ENCODE results near the gene BTBD18.
A peak's percentile ranks its signal among the peaks of the same experiment; 100 is the strongest.
"Not testable (repeated sequence)": the region's sequence is repeated elsewhere in the genome, so short reads cannot be mapped to it uniquely, and the experiment has no call there.

Gene BTBD18

DNA sequence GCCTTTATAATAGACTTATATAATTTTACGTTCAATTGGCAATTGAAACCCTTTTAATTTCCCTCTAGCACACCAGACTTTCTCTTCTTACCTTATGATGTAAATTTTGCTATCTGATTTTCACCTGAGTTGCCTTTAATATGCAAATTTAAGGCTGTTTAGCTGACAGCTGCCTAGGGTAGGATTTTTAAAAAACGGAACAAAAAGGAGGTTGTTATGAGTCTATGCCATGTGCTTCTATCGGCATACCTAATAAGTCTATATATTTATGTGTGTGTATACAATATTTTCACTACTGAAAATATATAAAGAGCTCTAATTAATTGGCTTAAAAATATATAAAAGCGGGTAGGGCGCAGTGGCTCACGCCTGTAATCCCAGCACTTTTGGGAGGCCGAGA is 22.1 kb downstream of the BTBD18 start:
- DNase-seq, result no peak

DNA sequence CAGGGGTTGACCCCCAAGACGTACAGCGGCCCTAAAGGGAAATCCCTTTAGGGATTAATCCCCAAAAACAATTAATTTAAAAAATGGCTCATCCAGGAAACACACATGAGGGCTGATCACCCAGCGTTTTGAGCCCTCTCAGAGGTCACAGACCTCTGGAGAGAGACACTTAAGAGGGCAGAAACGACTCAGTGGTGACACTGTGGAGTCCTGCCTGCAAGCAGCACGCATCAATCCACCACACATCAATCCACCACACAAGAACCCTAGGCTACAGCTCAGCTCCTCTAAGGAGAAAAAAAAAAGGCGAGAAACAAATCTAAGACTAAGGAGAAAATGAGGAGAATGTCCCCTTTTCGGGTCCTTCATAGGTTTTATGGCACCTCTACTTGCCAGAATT is 22.8 kb downstream of the BTBD18 start:
- DNase-seq, result no peak

DNA sequence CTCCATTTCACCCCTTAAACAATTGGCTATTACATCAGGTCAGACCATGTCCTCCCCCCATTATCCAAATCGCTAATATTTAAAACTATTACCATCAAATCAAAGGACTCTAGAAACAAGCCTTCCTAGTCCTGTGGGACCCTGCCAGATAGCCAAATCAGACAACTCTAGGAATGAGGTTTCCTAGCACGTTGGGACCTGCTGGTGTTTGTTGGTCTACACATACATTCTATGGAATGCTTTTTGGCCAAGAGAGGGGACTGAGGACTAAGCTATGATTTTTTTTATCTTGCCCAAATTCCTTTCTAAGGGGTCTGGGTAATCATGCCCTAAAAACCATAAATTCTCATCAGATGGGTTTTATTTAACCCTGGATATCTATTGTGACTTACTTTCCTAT is 24.4 kb downstream of the BTBD18 start:
- DNase-seq, result no peak

DNA sequence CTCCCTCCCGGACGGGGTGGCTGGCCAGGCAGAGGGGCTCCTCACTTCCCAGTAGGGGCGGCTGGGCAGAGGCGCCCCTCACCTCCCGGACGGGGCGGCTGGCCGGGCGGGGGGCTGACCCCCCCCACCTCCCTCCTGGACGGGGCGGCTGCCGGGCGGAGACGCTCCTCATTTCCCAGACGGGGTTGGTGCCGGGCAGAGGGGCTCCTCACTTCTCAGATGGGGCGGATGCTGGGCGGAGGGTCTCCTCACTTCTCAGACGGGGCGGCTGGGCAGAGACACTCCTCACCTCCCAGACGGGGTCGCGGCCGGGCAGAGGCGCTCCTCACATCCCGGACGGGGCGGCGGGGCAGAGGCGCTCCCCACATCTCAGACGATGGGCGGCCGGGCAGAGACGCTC is 34.9 kb downstream of the BTBD18 start:
- DNase-seq, result not testable (repeated sequence)

DNA sequence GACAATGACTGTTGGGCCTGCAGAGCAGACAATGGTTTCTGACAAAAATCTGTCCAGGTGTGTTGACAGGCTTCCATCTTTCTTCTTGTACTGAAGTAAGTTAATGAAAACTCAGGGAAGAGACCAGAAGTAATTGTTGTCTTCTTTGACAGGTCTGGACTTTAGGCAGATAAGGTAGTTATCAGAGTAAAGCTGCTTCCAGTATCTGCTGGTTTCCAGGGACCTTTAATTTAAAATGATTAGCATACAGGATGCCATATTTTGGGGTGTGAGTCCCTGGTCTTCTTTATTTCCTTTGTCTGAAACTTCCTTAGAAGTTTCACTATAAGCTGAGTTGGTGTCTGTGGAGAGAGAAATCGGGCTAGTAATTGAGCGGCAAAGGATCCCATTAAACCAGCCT is 37.8 kb downstream of the BTBD18 start:
- DNase-seq, result no peak

DNA sequence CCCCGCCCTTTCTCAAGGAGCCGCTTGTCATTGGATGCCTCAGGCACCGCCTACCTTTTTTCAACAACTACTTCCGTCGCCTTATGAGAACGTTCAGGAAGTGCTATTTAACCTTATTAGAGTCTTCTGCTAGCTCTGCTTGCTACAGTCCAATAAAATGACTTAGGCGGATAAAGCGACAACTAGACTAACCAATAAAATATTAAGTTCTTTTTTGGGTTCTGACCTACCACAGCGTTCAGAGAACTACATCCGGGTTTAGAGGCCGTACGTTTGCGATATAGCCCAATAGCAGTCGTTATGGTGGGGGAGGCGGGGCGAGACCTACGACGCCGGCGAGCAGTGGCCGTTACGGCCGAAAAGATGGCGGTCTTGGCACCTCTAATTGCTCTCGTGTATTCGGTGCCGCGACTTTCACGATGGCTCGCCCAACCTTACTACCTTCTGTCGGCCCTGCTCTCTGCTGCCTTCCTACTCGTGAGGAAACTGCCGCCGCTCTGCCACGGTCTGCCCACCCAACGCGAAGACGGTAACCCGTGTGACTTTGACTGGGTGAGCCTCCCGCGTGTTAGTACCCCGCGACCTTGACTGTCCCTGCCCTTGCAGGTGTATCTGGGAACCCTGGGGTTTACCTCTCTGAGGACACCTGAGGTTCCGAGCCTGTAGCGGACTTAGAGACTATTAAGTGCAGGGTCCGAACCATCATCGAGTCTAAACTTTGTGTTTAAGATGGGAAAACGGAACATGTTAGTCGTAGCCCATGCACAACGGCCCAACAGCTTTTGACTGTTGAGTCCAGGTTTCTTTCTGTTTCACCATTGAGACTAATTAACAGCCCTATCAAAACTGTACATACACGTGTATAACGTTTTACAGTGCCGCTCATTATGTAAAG is 39.1 kb downstream of the BTBD18 start, which contains the start of gene TMX2:
TSS of gene TMX2 (plus strand) at position 338 of the 895 bp plus-strand sequence. CDS start at position 364, 26 bp downstream.
- DNase-seq, result peak; percentile 73 to 99 (median 86)

DNA sequence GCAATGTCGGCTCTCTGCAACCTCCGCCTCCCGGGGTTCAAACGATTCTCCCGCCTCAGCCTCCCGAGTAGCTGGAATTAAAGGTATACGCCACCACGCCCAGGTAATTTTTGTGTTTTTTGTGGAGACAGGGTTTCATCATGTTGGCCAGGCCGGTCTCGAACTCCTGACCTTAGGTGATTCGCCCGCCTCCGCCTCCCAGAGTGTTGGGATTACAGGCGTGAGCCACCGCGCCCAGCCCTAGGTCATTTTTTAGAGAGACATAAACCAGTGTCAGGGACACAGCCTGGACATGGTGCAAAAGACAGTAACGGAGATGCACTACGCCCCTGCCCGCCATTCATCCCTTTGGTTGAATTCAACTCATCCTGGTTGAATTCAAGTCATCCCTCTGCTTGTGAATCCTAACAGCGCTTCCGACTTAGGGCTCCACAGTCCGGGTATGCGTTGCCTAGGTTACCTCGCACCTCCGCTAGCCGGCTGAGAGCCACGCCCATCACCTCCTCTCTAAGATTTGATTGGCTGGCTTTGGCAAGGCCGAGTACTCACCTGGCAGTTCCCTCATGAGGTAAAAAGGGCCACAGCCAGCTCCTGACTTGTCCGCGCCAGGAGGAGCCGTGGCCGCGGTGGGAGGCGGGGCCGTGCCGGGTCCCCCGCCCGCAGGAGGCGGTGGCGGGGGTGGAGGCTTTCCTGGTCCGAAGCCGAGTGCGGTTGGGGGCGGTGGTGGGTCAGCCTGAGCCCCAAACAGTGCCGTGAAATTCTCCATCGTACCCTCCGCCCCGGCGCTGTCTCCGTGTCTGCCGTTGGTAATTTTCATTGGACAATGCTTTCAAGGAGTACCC is 40.0 kb downstream of the BTBD18 start, which contains the start of gene MED19:
TSS of gene MED19 (minus strand) at position 802 of the 842 bp plus-strand sequence. CDS start at position 766, 36 bp downstream.
- DNase-seq, result peak; percentile 45 to 87 (median 75)

DNA sequence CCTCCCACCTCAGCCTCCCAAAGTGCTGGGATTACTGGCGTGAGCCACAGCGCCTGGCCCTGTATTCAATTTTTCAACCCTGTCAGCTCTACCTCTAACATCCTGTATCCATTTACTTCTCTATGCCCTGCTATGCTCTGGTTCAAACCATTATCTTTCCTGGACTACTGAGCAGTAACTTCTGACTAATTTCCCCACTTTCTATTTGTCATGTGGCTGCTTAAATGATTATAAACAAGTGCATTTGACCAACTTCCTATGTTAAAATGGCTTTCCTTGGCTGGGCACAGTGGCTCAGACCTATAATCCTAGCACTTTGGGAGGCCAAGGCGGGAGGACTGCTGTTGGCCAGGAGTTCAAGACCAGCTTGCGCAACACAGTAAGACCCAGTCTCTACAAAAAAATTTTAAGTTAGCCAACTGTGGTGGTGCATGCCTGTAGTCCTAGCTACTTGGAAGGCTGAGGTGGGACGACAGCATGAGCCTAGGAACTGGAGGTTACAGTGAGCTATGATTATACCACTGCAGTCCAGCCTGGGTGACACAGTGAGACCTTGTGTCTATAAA is 41.7 kb downstream of the BTBD18 start:
- DNase-seq, result peak in 1 of 5 experiments; percentile 58

DNA sequence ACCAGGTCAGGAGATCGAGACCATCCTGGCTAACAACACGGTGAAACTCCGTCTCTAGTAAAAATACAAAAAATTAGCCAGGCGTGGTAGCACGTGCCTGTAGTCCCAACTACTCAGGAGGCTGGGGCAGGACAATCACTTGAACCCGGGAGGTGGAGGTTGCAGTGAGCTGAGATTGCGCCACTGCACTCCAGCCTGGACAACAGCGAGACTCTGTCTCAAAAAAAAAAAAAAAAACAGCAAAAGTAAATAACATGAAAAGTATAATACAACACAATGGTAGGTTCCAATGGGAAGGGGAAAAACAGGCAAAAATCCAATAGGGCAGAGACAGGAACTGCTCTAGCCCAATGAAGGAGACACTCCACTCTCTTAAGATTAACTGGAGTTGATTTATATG is 46.2 kb downstream of the BTBD18 start:
- not testable (repeated sequence) for DNase-seq

DNA sequence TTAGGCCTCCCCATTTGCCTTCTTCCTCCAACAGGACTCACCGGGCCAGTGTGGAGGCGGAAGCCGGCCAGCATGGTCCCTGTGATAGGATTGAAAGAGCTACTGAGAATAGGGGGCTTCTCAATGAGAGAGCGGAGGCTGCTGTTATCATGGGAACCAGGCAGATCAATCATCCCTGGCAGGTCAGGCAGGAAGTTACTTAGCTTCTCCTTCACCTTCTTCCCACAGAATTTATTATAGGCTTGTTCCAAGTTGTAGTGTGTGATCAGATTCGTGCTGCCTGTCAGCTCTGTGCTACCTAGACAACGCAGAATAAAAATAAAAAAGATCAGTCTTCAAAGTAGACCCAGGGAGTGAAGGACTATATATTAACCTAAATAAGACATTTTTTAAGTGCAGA is 46.7 kb downstream of the BTBD18 start:
- DNase-seq, result no peak

DNA sequence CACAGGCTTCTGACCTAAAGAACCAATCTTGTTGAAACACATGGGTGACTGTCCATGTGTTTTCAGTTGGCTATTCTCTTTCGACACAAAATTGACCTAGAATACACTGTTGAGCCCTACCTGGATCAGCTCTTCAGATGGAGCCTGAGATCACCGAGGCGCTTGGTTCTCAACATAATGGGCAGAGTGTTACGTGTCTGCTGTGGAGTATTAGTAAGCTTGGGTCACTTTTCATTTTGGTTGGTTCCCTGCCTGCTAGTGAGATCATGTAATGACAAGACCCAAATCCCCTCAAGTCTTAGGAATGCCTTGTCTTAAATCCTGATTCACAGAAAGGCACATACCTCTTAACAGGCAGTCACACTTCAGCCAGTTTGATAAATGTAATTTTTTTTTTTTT is 48.3 kb downstream of the BTBD18 start:
- no peak for DNase-seq

DNA sequence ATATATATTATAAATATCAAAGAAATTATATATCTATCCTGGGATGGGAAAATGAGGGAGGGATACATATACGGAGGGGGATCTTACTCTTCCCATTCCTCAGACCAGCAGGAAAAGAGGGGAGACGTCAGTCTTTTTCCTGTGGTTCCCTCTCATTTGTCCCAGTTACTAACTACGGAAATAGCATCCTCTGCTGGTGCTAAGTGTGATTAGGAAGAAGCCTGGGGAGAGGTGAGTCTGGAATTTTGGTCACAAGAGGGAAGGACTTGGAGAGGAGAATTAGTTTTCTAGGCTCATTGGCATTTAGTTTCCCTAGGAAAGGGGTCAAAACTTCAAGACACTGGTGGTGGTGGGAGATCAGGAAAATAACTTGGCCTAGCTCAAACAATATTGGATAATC is 51.2 kb downstream of the BTBD18 start:
- no peak for DNase-seq

DNA sequence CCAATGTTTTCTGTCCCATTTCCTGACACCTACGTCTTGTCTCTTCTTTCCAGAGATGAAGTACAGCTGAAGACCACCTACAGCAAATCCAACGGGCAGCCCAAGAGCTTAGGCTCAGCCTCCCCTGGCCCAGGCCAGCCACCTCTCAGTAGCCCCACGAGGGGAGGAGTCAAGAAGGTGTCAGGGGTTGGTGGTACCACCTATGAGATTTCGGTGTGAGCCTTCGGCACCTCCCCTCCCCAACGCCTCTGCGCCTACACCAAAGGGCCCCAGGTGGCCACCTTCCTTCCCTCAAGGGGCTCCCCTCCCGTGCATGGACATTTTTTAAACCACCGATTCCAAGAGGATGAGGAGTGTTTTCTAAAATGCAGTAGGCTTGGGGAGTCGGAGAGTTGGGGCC is 51.8 kb downstream of the BTBD18 start:
- no peak for DNase-seq

DNA sequence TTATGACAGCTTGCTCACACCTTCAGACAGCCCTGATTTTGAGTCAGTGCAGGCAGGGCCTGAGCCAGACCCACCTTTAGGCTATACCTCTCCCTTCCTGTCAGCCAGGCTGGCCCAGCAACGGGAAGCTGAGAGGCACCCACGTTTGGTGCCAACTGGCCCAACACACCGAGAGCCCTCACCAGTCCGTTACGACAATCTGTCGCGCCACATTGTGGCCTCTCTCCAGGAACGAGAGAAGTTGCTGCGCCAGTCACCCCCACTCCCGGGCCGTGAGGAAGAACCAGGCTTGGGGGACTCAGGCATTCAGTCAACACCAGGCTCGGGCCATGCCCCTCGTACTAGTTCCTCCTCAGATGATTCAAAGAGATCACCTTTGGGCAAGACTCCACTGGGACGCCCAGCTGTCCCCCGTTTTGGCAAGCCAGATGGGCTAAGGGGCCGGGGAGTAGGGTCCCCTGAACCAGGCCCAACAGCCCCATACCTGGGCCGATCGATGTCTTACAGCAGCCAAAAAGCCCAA is 52.7 kb downstream of the BTBD18 start:
- no peak for DNase-seq
